Tibial artery (tissue), 4 donors: ENCODE results near the gene NTN5.
A peak's percentile ranks its signal among the peaks of the same experiment; 100 is the strongest.
"Not testable (repeated sequence)": the region's sequence is repeated elsewhere in the genome, so short reads cannot be mapped to it uniquely, and the experiment has no call there.

Source experiments
- DNase-seq, 2 donors: peaks; one replicate each; pipeline ENCODE4 v3.0.0-alpha.2; 2019
- H3K27ac ChIP-seq, 2 donors: fragments of 200-600 bp; sonication (generic) in 1 of 2; 1 replicate in 1 of 2; 2 replicates in 1 of 2; pipeline ENCODE4 v1.5.1; 2018 to 2019; ENCODE audit warnings: mild to moderate bottlenecking in 1 of 2
- H3K27me3 ChIP-seq, 2 donors: fragments of 200-600 bp; sonication (generic) in 1 of 2; one replicate each; pipeline versions ENCODE4 v1.5.1 to v1.6.0; 2016 to 2019
- H3K36me3 ChIP-seq, 3 donors: fragments of 200-600 bp; sonication (generic) in 2 of 3; one replicate each; pipeline ENCODE4 v1.5.1; 2016 to 2019; ENCODE audit warnings: mild to moderate bottlenecking in 2 of 3
- H3K4me1 ChIP-seq, 4 donors: fragments of 200-600 bp; sonication (generic) in 2 of 4; 1 replicate in 3 of 4; 2 replicates in 1 of 4; pipeline ENCODE4 v1.5.1; 2016 to 2019
- H3K4me3 ChIP-seq, 2 donors: fragments of 200-600 bp; sonication (generic) in 1 of 2; 1 replicate in 1 of 2; 2 replicates in 1 of 2; pipeline ENCODE4 v1.5.1; 2018 to 2019; ENCODE audit warnings: mild to moderate bottlenecking in 2 of 2
- H3K9me3 ChIP-seq, 3 donors: fragments of 200-600 bp; sonication (generic) in 1 of 3; one replicate each; pipeline ENCODE4 v1.5.1; 2016 to 2019
- CTCF ChIP-seq, 2 experiments: fragments of 200-600 bp in 1 of 2; fragments of 450-650 bp in 1 of 2; IDR thresholded peaks; one replicate each; pipeline ENCODE4 v1.5.1; 2017 to 2019; ENCODE audit warnings: antibody characterized with exemption in 2 of 2, mild to moderate bottlenecking in 1 of 2, moderate library complexity in 1 of 2
- intact Hi-C: fragments of 100-400 bp; cut with DNase I; formaldehyde crosslinking; loops from one replicate; pipeline ENCODE4 v1.15.0; 2023; ENCODE audit warnings: low total_unique reads

Gene NTN5

DNA sequence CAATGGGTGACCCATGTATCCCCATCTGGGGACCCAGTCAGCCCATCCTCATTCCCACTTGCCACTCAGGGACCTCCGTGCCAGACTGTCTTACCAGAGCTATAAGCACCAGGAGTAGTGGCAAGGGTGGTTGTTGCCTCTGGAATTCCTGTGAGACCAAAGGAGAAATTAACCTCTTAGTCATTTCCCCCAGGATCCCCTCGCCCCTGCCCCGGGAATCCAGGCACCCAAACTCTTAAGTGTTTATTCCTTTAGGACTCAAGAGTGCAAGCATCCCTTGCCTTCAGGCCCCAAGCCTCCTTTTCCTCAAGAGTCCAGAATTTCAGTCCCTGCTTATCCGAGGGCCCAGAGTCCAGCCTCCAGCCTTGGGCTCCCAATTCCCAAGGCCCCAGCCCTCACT lies 9.2 kb downstream of the NTN5 start:
- TF ChIP-seq CTCF (IDR thresholded peaks at IDR 0.05), result no peak
- Histone ChIP-seq H3K27me3 (no peaks in the 10 kb centered on the region), H3K36me3 (no peaks in the 10 kb centered on the region), H3K27ac (no peak overlapping the region), H3K9me3 (no peaks in the 10 kb centered on the region), H3K4me1 (peaks cover 0 to 9% (median 4%) of the 10 kb centered on the region in 4 donors), H3K4me3 (no peak overlapping the region)
- intact Hi-C loops, result no loop called here
- DNase-seq, result no peak

- Histone ChIP-seq H3K9me3 (no peaks in the 10 kb centered on the region), H3K36me3 (no peaks in the 10 kb centered on the region), H3K27me3 (no peaks in the 10 kb centered on the region), H3K4me1 (peaks cover 0 to 9% (median 4%) of the 10 kb centered on the region in 4 donors), H3K4me3 (no peak overlapping the region), H3K27ac (no peak overlapping the region)
- no peak for TF ChIP-seq CTCF (IDR thresholded peaks at IDR 0.05)
- DNase-seq, result no peak
- intact Hi-C loops, result no loop called here
Measured at GRCh38 chr19:48661711-48662090, 11.1 kb downstream of the NTN5 start.

GRCh38 chr19:48660852-48661710 lies 11.7 kb downstream of the NTN5 start:
- intact Hi-C loops, result no loop called here
- Histone ChIP-seq H3K4me3 (no peak overlapping the region), H3K9me3 (no peaks in the 10 kb centered on the region), H3K27ac (peak overlapping the region in 1 of 2 donors; percentile 7), H3K27me3 (no peaks in the 10 kb centered on the region), H3K36me3 (no peaks in the 10 kb centered on the region), H3K4me1 (peaks cover 0 to 9% (median 4%) of the 10 kb centered on the region in 4 donors)
- no peak for TF ChIP-seq CTCF (IDR thresholded peaks at IDR 0.05)
- peak; percentile 85 to 89 for DNase-seq

DNA sequence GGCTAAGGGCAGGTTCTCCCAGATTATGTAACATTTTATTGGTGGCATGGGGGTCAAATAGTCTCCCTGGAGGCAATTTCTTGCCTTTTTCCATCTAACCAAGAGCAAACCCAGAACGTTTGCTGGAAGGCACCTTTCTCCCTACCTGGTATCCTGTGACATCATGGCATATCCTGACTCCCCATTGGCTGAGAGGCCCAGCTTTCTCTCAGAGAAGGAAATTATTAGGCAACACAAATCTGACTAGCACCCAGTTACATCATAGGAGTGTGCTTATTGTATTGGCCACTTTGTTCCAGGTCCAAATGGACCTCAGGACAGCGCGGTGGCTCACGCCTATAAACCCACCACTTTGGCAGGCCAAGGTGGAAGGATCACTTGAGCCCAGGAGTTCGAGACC lies 13.0 kb downstream of the NTN5 start:
- no peaks in the 10 kb centered on the region for H3K27me3 ChIP-seq
- no peak overlapping the region for H3K27ac ChIP-seq
- no peaks in the 10 kb centered on the region for H3K36me3 ChIP-seq
- H3K9me3 ChIP-seq, result no peaks in the 10 kb centered on the region
- no peak for TF ChIP-seq CTCF (IDR thresholded peaks at IDR 0.05)
- no peak overlapping the region for H3K4me3 ChIP-seq
- intact Hi-C loops, result no loop called here
- peaks cover 0 to 9% (median 4%) of the 10 kb centered on the region in 4 donors for H3K4me1 ChIP-seq
- DNase-seq, result no peak

GRCh38 chr19:48658483-48658882 lies 14.3 kb downstream of the NTN5 start:
- intact Hi-C loops, result no loop called here
- no peak for TF ChIP-seq CTCF (IDR thresholded peaks at IDR 0.05)
- no peaks in the 10 kb centered on the region for H3K36me3 ChIP-seq
- no peak overlapping the region for H3K27ac ChIP-seq
- H3K4me1 ChIP-seq, result peaks cover 0 to 9% (median 4%) of the 10 kb centered on the region in 4 donors
- no peak for DNase-seq
- no peak overlapping the region for H3K4me3 ChIP-seq
- H3K27me3 ChIP-seq, result no peaks in the 10 kb centered on the region
- no peaks in the 10 kb centered on the region for H3K9me3 ChIP-seq

- H3K27me3 ChIP-seq, H3K4me3 ChIP-seq, H3K27ac ChIP-seq, DNase-seq, H3K36me3 ChIP-seq, H3K4me1 ChIP-seq, intact Hi-C loops, H3K9me3 ChIP-seq: not testable (repeated sequence)
Measured at GRCh38 chr19:48657828-48658227, 15.0 kb downstream of the NTN5 start.
